GM23338 (cell line): ENCODE measurements around the gene ADORA3. TPM values are rescaled to one million over a fixed set of nuclear protein-coding genes. Genes with fewer than 3 reads are reported as not detected.

ENCODE experiments used
- ATAC-seq: fragments of 200-7000 bp; cut with Tn5 transposase; 3 replicates; pipeline ENCODE4 v1.9.1; 2020
- DNase-seq: peaks from one replicate; pipeline ENCODE4 v3.0.0-alpha.2; 2015; ENCODE audit warnings: low spot score
- H2AFZ ChIP-seq: fragments of 200-600 bp; sonication (generic); 2 replicates; pipeline ENCODE4 v1.8.0; 2016; ENCODE audit warnings: antibody characterized with exemption, mild to moderate bottlenecking, moderate library complexity
- H3F3A ChIP-seq: fragments of 200-600 bp; sonication (generic); replicated peaks from 2 replicates; pipeline ENCODE4 v1.8.0; 2017; ENCODE audit warnings: antibody characterized with exemption, mixed run types, low read depth
- H3K27ac ChIP-seq: fragments of 200-600 bp; sonication (generic); 2 replicates; pipeline ENCODE4 v1.6.1; 2016; ENCODE audit warnings: low read depth
- H3K27me3 ChIP-seq: fragments of 200-600 bp; sonication (generic); 2 replicates; pipeline ENCODE4 v1.8.0; 2016; ENCODE audit warnings: mild to moderate bottlenecking, mixed run types, moderate library complexity; ENCODE audit not compliant: insufficient read depth
- H3K36me3 ChIP-seq: fragments of 200-600 bp; sonication (generic); 2 replicates; pipeline ENCODE4 v1.8.0; 2016; ENCODE audit warnings: mild to moderate bottlenecking; ENCODE audit not compliant: insufficient read depth
- H3K4me1 ChIP-seq: fragments of 200-600 bp; sonication (generic); 2 replicates; pipeline ENCODE4 v1.8.0; 2016; ENCODE audit warnings: mild to moderate bottlenecking, moderate library complexity; ENCODE audit not compliant: insufficient read depth
- H3K4me2 ChIP-seq: fragments of 200-600 bp; sonication (generic); 2 replicates; pipeline ENCODE4 v1.7.1; 2017; ENCODE audit warnings: mixed run types
- H3K4me3 ChIP-seq: fragments of 200-600 bp; sonication (generic); 2 replicates; pipeline ENCODE4 v1.6.1; 2016; ENCODE audit warnings: mixed run types
- H3K79me2 ChIP-seq: fragments of 200-600 bp; sonication (generic); replicated peaks from 2 replicates; pipeline ENCODE4 v1.8.0; 2017; ENCODE audit warnings: mild to moderate bottlenecking; ENCODE audit not compliant: insufficient read depth
- H3K9me2 ChIP-seq: fragments of 200-600 bp; sonication (generic); 2 replicates; pipeline ENCODE4 v1.8.0; 2017; ENCODE audit not compliant: insufficient read depth
- H4K20me1 ChIP-seq: fragments of 200-600 bp; sonication (generic); replicated peaks from 2 replicates; pipeline ENCODE4 v1.8.0; 2017; ENCODE audit warnings: mild to moderate bottlenecking; ENCODE audit not compliant: insufficient read depth
- H3K27ac Mint-ChIP-seq: 2 replicates; pipeline ENCODE4 v1.8.0; 2020; ENCODE audit warnings: inconsistent platforms, mild to moderate bottlenecking, moderate library complexity, mixed read lengths
- H3K27me3 Mint-ChIP-seq: 3 replicates; pipeline ENCODE4 v1.8.0; 2022; ENCODE audit warnings: low read depth, mild to moderate bottlenecking, moderate library complexity, mixed read lengths, inconsistent platforms; ENCODE audit not compliant: insufficient read depth, poor library complexity
- H3K36me3 Mint-ChIP-seq: 3 replicates; pipeline ENCODE4 v1.8.0; 2021; ENCODE audit warnings: low read depth, mild to moderate bottlenecking, inconsistent platforms, moderate library complexity, mixed read lengths
- H3K4me1 Mint-ChIP-seq: 3 replicates; pipeline ENCODE4 v1.8.0; 2020; ENCODE audit warnings: mild to moderate bottlenecking, inconsistent platforms, mixed read lengths
- H3K4me3 Mint-ChIP-seq: 3 replicates; pipeline ENCODE4 v1.8.0; 2021; ENCODE audit warnings: moderate library complexity, mild to moderate bottlenecking, inconsistent platforms, mixed read lengths
- H3K9me3 Mint-ChIP-seq: 3 replicates; pipeline ENCODE4 v1.8.0; 2020; ENCODE audit warnings: moderate library complexity, mild to moderate bottlenecking, inconsistent platforms, mixed read lengths
- CREB1 ChIP-seq: fragments of 250-450 bp; sonication (Bioruptor Pico); IDR thresholded peaks from 2 replicates; pipeline ENCODE4 v1.5.0; 2020; ENCODE audit warnings: low read depth, mild to moderate bottlenecking, moderate library complexity
- EZH2 ChIP-seq: fragments of 200-600 bp; sonication (generic); IDR thresholded peaks from one replicate; pipeline ENCODE4 v1.8.0; 2017; ENCODE audit warnings: antibody characterized with exemption, mild to moderate bottlenecking, low read depth; ENCODE audit not compliant: unreplicated experiment
- EZH2phosphoT487 ChIP-seq: fragments of 200-600 bp; sonication (generic); IDR thresholded peaks from one replicate; pipeline ENCODE4 v1.8.1; 2018; ENCODE audit warnings: antibody characterized with exemption; ENCODE audit not compliant: unreplicated experiment
- JUNB ChIP-seq: IDR thresholded peaks from one replicate; pipeline ENCODE4 v1.6.1; 2016; ENCODE audit warnings: antibody characterized with exemption; ENCODE audit not compliant: unreplicated experiment
- NANOG ChIP-seq: IDR thresholded peaks from 2 replicates; pipeline ENCODE4 v1.6.1; 2016; ENCODE audit warnings: antibody characterized with exemption, borderline replicate concordance
- STAT1 ChIP-seq: IDR thresholded peaks from one replicate; pipeline ENCODE4 v1.6.1; 2016; ENCODE audit warnings: antibody characterized with exemption; ENCODE audit not compliant: unreplicated experiment
- ZNF114 ChIP-seq: fragments of 250-450 bp; sonication (Bioruptor Pico); IDR thresholded peaks from 2 replicates; pipeline ENCODE4 v1.5.0; 2020; ENCODE audit warnings: mild to moderate bottlenecking, moderate library complexity
- polyA plus RNA-seq: library from polyadenylated mRNA; unstranded; fragments of >200 nt; fragmentation: Nextera tagmentation; extraction: Ambion mirVana; gene quantifications from 2 replicates; pipeline ENCODE4 v1.2.1, GENCODE V29; 2016
- total RNA-seq: library from RNA; depleted of rRNA; stranded (reverse); fragments of >200 nt; shearing (Covaris generic); gene quantifications from 2 replicates; pipeline ENCODE4 v1.2.3, GENCODE V29; 2014
- TF ChIP-seq, protein P1 (sequence below), 2 experiments: fragments of 200-600 bp in 1 of 2; sonication (generic) in 1 of 2; conservative IDR thresholded peaks; 2 replicates each; pipeline versions ENCODE4 v1.5.1 to v1.6.1; 2016 to 2017; ENCODE audit warnings: antibody characterized with exemption in 2 of 2, low read depth in 2 of 2, mild to moderate bottlenecking in 2 of 2, moderate library complexity in 1 of 2
- TF ChIP-seq, protein P2 (sequence below): fragments of 250-450 bp; sonication (Bioruptor Pico); IDR thresholded peaks from 2 replicates; pipeline ENCODE4 v1.5.0; 2020; ENCODE audit warnings: mild to moderate bottlenecking, moderate library complexity
- TF ChIP-seq, protein P3 (sequence below): IDR thresholded peaks from one replicate; pipeline ENCODE4 v1.6.1; 2018; ENCODE audit warnings: antibody characterized with exemption; ENCODE audit not compliant: unreplicated experiment

Gene ADORA3
- total and polyA plus RNA-seq, 2 experiments from 2014 or later: not detected

DNA sequence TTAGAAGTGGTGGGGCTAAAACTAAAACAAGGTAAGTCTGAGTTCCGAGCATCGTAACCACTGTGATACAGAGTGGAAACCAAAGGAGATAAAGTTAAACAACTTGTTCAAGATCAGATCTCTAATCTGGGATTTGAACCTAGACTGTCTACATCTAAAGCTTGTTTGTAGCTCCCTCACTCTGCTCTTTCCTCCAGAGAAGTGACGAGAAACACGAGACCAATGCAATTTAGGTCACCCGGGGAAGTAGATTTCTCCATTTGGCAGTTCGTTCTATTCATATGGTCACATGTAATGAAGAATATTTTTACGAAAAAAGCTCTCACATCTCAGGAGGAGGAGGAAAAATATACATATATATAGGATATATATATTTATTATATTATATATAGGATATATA, 1.8 kb downstream of the ADORA3 start:
- peaks cover 8% of the 10 kb centered on the region; the same call in 1 of the 2 replicates for H3K9me2 ChIP-seq
- Mint-ChIP-seq H3K4me3 (no peak overlapping the region), H3K4me1 (no peaks in the 10 kb centered on the region), H3K27me3 (peaks cover 5% of the 10 kb centered on the region), H3K9me3 (no peaks in the 10 kb centered on the region), H3K36me3 (no peaks in the 10 kb centered on the region), H3K27ac (no peak overlapping the region)
- no peak overlapping the region for H3K4me2 ChIP-seq
- ATAC-seq (no peak), DNase-seq (no peak)
- no peak overlapping the region for H3K27ac ChIP-seq
- no peak overlapping the region for H3K4me3 ChIP-seq
- H3K4me1 ChIP-seq: no peaks in the 10 kb centered on the region
- no peak for TF ChIP-seq NANOG
- TF ChIP-seq, protein P1, sequence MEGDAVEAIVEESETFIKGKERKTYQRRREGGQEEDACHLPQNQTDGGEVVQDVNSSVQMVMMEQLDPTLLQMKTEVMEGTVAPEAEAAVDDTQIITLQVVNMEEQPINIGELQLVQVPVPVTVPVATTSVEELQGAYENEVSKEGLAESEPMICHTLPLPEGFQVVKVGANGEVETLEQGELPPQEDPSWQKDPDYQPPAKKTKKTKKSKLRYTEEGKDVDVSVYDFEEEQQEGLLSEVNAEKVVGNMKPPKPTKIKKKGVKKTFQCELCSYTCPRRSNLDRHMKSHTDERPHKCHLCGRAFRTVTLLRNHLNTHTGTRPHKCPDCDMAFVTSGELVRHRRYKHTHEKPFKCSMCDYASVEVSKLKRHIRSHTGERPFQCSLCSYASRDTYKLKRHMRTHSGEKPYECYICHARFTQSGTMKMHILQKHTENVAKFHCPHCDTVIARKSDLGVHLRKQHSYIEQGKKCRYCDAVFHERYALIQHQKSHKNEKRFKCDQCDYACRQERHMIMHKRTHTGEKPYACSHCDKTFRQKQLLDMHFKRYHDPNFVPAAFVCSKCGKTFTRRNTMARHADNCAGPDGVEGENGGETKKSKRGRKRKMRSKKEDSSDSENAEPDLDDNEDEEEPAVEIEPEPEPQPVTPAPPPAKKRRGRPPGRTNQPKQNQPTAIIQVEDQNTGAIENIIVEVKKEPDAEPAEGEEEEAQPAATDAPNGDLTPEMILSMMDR (conservative IDR thresholded peaks at IDR 0.05; ENCODE audit: low read depth in 2 of 2): no peak
- no peaks in the 10 kb centered on the region for H3K79me2 ChIP-seq
- no peaks in the 10 kb centered on the region for H3K27me3 ChIP-seq
- H3K36me3 ChIP-seq: no peaks in the 10 kb centered on the region
- no peaks in the 10 kb centered on the region for H4K20me1 ChIP-seq
- H2AFZ ChIP-seq: no peak overlapping the region
- no peaks in the 10 kb centered on the region for H3F3A ChIP-seq

DNA sequence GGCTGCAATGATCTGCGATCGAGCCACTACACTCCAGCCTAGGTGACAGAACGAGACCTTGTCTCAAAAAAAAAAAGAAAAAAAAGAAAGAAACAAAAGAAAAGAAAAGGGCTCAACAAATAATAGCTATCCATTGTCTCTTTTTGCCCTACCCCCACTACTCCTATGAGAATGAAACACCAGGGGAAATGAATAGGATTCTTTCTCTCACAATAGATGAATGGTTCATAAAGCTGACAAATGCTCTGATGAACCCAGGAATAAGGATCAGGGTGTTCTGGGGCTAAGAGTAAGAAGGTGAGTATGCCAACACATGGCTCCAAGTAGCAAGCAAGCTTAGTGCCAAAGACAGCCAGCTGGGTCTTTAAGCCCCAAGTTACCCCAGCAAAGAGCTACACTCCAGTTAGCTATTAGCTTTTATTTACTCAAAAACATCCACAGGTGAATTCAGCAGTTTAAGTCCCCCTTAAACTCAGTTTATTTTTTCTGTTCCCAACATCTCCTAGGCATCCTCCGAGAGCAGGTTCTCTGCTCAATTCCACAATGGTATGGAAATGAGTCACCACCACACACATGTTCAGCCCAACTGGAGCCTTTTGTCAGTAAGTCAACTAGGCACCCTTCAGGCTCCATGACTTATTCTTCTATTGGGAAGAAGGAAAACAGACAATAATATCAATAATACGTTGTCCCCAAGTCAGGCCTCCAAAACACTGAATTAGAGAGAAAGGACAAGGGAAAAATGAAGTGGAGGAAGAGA, 4.2 kb downstream of the ADORA3 start:
- H3K9me3 Mint-ChIP-seq: peaks cover 3% of the 10 kb centered on the region; the same call in 2 of the 3 replicates
- H3K27ac ChIP-seq: no peak overlapping the region
- no peak overlapping the region for H3K4me2 ChIP-seq
- ATAC-seq: no peak
- no peak overlapping the region for H3K27ac Mint-ChIP-seq
- H2AFZ ChIP-seq: no peak overlapping the region
- H3K4me1 Mint-ChIP-seq: no peaks in the 10 kb centered on the region
- H3K4me3 ChIP-seq: no peak overlapping the region
- no peaks in the 10 kb centered on the region for H3K4me1 ChIP-seq
- no peaks in the 10 kb centered on the region for H4K20me1 ChIP-seq
- no peaks in the 10 kb centered on the region for H3K36me3 ChIP-seq
- no peaks in the 10 kb centered on the region for H3K36me3 Mint-ChIP-seq
- H3K27me3 Mint-ChIP-seq: peaks cover 5% of the 10 kb centered on the region
- peaks cover 3% of the 10 kb centered on the region; the same call in 1 of the 2 replicates for H3K9me2 ChIP-seq
- H3K79me2 ChIP-seq: no peaks in the 10 kb centered on the region
- H3K27me3 ChIP-seq: no peaks in the 10 kb centered on the region
- no peaks in the 10 kb centered on the region for H3F3A ChIP-seq
- no peak for DNase-seq
- H3K4me3 Mint-ChIP-seq: no peak overlapping the region
- no peak for TF ChIP-seq CREB1
- TF ChIP-seq, protein P2, sequence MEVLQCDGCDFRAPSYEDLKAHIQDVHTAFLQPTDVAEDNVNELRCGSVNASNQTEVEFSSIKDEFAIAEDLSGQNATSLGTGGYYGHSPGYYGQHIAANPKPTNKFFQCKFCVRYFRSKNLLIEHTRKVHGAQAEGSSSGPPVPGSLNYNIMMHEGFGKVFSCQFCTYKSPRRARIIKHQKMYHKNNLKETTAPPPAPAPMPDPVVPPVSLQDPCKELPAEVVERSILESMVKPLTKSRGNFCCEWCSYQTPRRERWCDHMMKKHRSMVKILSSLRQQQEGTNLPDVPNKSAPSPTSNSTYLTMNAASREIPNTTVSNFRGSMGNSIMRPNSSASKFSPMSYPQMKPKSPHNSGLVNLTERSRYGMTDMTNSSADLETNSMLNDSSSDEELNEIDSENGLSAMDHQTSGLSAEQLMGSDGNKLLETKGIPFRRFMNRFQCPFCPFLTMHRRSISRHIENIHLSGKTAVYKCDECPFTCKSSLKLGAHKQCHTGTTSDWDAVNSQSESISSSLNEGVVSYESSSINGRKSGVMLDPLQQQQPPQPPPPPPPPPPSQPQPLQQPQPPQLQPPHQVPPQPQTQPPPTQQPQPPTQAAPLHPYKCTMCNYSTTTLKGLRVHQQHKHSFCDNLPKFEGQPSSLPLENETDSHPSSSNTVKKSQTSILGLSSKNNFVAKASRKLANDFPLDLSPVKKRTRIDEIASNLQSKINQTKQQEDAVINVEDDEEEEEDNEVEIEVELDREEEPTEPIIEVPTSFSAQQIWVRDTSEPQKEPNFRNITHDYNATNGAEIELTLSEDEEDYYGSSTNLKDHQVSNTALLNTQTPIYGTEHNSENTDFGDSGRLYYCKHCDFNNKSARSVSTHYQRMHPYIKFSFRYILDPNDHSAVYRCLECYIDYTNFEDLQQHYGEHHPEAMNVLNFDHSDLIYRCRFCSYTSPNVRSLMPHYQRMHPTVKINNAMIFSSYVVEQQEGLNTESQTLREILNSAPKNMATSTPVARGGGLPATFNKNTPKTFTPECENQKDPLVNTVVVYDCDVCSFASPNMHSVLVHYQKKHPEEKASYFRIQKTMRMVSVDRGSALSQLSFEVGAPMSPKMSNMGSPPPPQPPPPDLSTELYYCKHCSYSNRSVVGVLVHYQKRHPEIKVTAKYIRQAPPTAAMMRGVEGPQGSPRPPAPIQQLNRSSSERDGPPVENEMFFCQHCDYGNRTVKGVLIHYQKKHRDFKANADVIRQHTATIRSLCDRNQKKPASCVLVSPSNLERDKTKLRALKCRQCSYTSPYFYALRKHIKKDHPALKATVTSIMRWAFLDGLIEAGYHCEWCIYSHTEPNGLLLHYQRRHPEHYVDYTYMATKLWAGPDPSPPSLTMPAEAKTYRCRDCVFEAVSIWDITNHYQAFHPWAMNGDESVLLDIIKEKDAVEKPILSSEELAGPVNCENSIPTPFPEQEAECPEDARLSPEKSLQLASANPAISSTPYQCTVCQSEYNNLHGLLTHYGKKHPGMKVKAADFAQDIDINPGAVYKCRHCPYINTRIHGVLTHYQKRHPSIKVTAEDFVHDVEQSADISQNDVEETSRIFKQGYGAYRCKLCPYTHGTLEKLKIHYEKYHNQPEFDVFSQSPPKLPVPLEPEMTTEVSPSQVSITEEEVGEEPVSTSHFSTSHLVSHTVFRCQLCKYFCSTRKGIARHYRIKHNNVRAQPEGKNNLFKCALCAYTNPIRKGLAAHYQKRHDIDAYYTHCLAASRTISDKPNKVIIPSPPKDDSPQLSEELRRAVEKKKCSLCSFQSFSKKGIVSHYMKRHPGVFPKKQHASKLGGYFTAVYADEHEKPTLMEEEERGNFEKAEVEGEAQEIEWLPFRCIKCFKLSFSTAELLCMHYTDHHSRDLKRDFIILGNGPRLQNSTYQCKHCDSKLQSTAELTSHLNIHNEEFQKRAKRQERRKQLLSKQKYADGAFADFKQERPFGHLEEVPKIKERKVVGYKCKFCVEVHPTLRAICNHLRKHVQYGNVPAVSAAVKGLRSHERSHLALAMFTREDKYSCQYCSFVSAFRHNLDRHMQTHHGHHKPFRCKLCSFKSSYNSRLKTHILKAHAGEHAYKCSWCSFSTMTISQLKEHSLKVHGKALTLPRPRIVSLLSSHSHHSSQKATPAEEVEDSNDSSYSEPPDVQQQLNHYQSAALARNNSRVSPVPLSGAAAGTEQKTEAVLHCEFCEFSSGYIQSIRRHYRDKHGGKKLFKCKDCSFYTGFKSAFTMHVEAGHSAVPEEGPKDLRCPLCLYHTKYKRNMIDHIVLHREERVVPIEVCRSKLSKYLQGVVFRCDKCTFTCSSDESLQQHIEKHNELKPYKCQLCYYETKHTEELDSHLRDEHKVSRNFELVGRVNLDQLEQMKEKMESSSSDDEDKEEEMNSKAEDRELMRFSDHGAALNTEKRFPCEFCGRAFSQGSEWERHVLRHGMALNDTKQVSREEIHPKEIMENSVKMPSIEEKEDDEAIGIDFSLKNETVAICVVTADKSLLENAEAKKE: no peak
- TF ChIP-seq EZH2: no peak
- no peak for TF ChIP-seq ZNF114 (CRISPR knock-in tag)
- TF ChIP-seq STAT1: no peak
- TF ChIP-seq, protein P3, sequence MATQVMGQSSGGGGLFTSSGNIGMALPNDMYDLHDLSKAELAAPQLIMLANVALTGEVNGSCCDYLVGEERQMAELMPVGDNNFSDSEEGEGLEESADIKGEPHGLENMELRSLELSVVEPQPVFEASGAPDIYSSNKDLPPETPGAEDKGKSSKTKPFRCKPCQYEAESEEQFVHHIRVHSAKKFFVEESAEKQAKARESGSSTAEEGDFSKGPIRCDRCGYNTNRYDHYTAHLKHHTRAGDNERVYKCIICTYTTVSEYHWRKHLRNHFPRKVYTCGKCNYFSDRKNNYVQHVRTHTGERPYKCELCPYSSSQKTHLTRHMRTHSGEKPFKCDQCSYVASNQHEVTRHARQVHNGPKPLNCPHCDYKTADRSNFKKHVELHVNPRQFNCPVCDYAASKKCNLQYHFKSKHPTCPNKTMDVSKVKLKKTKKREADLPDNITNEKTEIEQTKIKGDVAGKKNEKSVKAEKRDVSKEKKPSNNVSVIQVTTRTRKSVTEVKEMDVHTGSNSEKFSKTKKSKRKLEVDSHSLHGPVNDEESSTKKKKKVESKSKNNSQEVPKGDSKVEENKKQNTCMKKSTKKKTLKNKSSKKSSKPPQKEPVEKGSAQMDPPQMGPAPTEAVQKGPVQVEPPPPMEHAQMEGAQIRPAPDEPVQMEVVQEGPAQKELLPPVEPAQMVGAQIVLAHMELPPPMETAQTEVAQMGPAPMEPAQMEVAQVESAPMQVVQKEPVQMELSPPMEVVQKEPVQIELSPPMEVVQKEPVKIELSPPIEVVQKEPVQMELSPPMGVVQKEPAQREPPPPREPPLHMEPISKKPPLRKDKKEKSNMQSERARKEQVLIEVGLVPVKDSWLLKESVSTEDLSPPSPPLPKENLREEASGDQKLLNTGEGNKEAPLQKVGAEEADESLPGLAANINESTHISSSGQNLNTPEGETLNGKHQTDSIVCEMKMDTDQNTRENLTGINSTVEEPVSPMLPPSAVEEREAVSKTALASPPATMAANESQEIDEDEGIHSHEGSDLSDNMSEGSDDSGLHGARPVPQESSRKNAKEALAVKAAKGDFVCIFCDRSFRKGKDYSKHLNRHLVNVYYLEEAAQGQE: no peak
- no peak for TF ChIP-seq EZH2phosphoT487
- TF ChIP-seq JUNB: no peak
